GM23338 (cell line): ENCODE data around the gene LRCH4. TPM values are rescaled to one million over a fixed set of nuclear protein-coding genes. Genes with fewer than 3 reads are reported as not detected.

Source experiments
- EZH2 ChIP-seq: fragments of 200-600 bp; sonication (generic); IDR thresholded peaks from one replicate; pipeline ENCODE4 v1.8.0; 2017; ENCODE audit warnings: antibody characterized with exemption, mild to moderate bottlenecking, low read depth; ENCODE audit not compliant: unreplicated experiment
- EZH2phosphoT487 ChIP-seq: fragments of 200-600 bp; sonication (generic); IDR thresholded peaks from one replicate; pipeline ENCODE4 v1.8.1; 2018; ENCODE audit warnings: antibody characterized with exemption; ENCODE audit not compliant: unreplicated experiment
- JUNB ChIP-seq: IDR thresholded peaks from one replicate; pipeline ENCODE4 v1.6.1; 2016; ENCODE audit warnings: antibody characterized with exemption; ENCODE audit not compliant: unreplicated experiment
- NANOG ChIP-seq: IDR thresholded peaks from 2 replicates; pipeline ENCODE4 v1.6.1; 2016; ENCODE audit warnings: antibody characterized with exemption, borderline replicate concordance
- POLR2AphosphoS5 ChIP-seq: IDR thresholded peaks from 2 replicates; pipeline ENCODE4 v1.6.1; 2016; ENCODE audit warnings: antibody characterized with exemption, low read depth
- STAT1 ChIP-seq: IDR thresholded peaks from one replicate; pipeline ENCODE4 v1.6.1; 2016; ENCODE audit warnings: antibody characterized with exemption; ENCODE audit not compliant: unreplicated experiment
- ZNF114 ChIP-seq: fragments of 250-450 bp; sonication (Bioruptor Pico); IDR thresholded peaks from 2 replicates; pipeline ENCODE4 v1.5.0; 2020; ENCODE audit warnings: mild to moderate bottlenecking, moderate library complexity
- polyA plus RNA-seq: library from polyadenylated mRNA; unstranded; fragments of >200 nt; fragmentation: Nextera tagmentation; extraction: Ambion mirVana; gene quantifications from 2 replicates; pipeline ENCODE4 v1.2.1, GENCODE V29; 2016
- total RNA-seq: library from RNA; depleted of rRNA; stranded (reverse); fragments of >200 nt; shearing (Covaris generic); gene quantifications from 2 replicates; pipeline ENCODE4 v1.2.3, GENCODE V29; 2014
- TF ChIP-seq, protein P1 (sequence below): fragments of 250-450 bp; sonication (Bioruptor Pico); IDR thresholded peaks from 2 replicates; pipeline ENCODE4 v1.5.0; 2020; ENCODE audit warnings: mild to moderate bottlenecking, moderate library complexity
- TF ChIP-seq, protein P2 (sequence below), 2 experiments: fragments of 200-600 bp in 1 of 2; sonication (generic) in 1 of 2; conservative IDR thresholded peaks; 2 replicates each; pipeline versions ENCODE4 v1.5.1 to v1.6.1; 2016 to 2017; ENCODE audit warnings: antibody characterized with exemption in 2 of 2, low read depth in 2 of 2, mild to moderate bottlenecking in 2 of 2, moderate library complexity in 1 of 2

LRCH4 gene
- total and polyA plus RNA-seq, 2 experiments from 2014 or later, result 21.4 to 51.0 TPM

DNA sequence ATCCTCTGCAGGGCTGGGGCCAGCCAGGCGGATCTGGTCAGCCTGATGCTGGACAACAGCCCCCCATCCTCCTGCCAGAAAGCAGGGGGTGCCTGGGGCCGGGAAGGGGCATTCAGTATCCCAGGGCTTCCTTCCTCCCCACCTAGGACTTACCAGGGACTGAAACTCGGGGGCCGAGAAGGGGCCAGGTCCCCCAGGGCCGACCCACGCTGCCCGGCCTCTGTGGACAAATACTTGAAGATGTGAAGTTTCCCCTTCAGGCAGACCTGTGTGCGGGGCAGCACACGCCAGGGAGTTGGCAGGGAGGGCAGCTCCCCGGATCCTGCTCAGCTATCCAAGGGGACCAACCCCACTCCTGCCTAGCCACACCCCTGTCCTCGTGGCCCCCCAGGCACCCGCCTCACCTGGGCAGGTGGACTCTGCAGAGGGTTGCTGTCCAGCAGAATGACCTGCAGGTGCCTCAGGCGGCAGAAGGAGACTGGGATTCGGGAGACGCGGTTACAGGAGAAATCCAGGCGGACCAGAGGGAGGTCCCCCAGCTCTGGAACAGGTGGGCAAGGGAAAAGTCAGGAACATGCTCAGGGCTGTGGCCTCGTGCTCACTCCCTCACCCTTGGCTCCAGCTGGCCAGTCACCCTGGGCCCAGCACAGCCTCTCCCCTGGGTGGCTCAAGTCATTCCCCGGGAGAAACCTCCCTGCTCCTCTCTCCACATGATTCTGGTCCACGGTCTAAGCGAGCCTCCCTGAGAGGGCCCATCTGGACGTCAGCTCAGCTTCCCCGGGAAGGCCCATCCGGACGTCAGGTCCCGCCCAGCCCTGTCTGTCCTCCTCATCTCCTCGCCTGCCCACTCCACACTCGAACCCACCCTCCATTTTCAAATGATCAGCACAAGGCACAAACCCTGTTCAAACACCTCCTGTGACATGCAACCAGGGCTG lies 7.4 kb downstream of the LRCH4 start (continued):
- TF ChIP-seq, protein P1, sequence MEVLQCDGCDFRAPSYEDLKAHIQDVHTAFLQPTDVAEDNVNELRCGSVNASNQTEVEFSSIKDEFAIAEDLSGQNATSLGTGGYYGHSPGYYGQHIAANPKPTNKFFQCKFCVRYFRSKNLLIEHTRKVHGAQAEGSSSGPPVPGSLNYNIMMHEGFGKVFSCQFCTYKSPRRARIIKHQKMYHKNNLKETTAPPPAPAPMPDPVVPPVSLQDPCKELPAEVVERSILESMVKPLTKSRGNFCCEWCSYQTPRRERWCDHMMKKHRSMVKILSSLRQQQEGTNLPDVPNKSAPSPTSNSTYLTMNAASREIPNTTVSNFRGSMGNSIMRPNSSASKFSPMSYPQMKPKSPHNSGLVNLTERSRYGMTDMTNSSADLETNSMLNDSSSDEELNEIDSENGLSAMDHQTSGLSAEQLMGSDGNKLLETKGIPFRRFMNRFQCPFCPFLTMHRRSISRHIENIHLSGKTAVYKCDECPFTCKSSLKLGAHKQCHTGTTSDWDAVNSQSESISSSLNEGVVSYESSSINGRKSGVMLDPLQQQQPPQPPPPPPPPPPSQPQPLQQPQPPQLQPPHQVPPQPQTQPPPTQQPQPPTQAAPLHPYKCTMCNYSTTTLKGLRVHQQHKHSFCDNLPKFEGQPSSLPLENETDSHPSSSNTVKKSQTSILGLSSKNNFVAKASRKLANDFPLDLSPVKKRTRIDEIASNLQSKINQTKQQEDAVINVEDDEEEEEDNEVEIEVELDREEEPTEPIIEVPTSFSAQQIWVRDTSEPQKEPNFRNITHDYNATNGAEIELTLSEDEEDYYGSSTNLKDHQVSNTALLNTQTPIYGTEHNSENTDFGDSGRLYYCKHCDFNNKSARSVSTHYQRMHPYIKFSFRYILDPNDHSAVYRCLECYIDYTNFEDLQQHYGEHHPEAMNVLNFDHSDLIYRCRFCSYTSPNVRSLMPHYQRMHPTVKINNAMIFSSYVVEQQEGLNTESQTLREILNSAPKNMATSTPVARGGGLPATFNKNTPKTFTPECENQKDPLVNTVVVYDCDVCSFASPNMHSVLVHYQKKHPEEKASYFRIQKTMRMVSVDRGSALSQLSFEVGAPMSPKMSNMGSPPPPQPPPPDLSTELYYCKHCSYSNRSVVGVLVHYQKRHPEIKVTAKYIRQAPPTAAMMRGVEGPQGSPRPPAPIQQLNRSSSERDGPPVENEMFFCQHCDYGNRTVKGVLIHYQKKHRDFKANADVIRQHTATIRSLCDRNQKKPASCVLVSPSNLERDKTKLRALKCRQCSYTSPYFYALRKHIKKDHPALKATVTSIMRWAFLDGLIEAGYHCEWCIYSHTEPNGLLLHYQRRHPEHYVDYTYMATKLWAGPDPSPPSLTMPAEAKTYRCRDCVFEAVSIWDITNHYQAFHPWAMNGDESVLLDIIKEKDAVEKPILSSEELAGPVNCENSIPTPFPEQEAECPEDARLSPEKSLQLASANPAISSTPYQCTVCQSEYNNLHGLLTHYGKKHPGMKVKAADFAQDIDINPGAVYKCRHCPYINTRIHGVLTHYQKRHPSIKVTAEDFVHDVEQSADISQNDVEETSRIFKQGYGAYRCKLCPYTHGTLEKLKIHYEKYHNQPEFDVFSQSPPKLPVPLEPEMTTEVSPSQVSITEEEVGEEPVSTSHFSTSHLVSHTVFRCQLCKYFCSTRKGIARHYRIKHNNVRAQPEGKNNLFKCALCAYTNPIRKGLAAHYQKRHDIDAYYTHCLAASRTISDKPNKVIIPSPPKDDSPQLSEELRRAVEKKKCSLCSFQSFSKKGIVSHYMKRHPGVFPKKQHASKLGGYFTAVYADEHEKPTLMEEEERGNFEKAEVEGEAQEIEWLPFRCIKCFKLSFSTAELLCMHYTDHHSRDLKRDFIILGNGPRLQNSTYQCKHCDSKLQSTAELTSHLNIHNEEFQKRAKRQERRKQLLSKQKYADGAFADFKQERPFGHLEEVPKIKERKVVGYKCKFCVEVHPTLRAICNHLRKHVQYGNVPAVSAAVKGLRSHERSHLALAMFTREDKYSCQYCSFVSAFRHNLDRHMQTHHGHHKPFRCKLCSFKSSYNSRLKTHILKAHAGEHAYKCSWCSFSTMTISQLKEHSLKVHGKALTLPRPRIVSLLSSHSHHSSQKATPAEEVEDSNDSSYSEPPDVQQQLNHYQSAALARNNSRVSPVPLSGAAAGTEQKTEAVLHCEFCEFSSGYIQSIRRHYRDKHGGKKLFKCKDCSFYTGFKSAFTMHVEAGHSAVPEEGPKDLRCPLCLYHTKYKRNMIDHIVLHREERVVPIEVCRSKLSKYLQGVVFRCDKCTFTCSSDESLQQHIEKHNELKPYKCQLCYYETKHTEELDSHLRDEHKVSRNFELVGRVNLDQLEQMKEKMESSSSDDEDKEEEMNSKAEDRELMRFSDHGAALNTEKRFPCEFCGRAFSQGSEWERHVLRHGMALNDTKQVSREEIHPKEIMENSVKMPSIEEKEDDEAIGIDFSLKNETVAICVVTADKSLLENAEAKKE (CRISPR knock-in tag), result no peak
- TF ChIP-seq NANOG (no peak), EZH2 (no peak), POLR2AphosphoS5 (no peak), ZNF114 (no peak), JUNB (no peak), EZH2phosphoT487 (no peak), STAT1 (no peak)
- TF ChIP-seq, protein P2, sequence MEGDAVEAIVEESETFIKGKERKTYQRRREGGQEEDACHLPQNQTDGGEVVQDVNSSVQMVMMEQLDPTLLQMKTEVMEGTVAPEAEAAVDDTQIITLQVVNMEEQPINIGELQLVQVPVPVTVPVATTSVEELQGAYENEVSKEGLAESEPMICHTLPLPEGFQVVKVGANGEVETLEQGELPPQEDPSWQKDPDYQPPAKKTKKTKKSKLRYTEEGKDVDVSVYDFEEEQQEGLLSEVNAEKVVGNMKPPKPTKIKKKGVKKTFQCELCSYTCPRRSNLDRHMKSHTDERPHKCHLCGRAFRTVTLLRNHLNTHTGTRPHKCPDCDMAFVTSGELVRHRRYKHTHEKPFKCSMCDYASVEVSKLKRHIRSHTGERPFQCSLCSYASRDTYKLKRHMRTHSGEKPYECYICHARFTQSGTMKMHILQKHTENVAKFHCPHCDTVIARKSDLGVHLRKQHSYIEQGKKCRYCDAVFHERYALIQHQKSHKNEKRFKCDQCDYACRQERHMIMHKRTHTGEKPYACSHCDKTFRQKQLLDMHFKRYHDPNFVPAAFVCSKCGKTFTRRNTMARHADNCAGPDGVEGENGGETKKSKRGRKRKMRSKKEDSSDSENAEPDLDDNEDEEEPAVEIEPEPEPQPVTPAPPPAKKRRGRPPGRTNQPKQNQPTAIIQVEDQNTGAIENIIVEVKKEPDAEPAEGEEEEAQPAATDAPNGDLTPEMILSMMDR (conservative IDR thresholded peaks at IDR 0.05; ENCODE audit: low read depth in 2 of 2), result no peak
